Astrocyte of the cerebellum (primary cell): ENCODE measurements around the gene PTGS2.
"Not testable (repeated sequence)": the region's sequence is repeated elsewhere in the genome, so short reads cannot be mapped to it uniquely, and the experiment has no call there.

Experiments
- DNase-seq: peaks from one replicate; pipeline ENCODE4 v3.0.0-alpha.2; 2011; ENCODE audit warnings: low read depth
- H3K4me3 ChIP-seq: 2 replicates; pipeline ENCODE4 v1.5.1; 2011; ENCODE audit warnings: mild to moderate bottlenecking, low read depth, low read length, moderate library complexity
- CTCF ChIP-seq: IDR thresholded peaks from 2 replicates; pipeline ENCODE4 v1.5.1; 2012; ENCODE audit warnings: low read length, low read depth, moderate library complexity, mild to moderate bottlenecking; ENCODE audit errors: missing control alignments
- in situ Hi-C: cut with HindIII; loops from 2 replicates; pipeline ENCODE4 v1.10.0; 2017; ENCODE audit warnings: low sequenced_read_pairs

PTGS2 gene

GRCh38 chr1:186657481-186657880 lies 22.7 kb downstream of the PTGS2 start:
- TF ChIP-seq CTCF: no peak
- no peak for DNase-seq
- H3K4me3 ChIP-seq: no peak overlapping the region
- in situ Hi-C loops: no loop called here

- DNase-seq: no peak
- H3K4me3 ChIP-seq: no peak overlapping the region
- in situ Hi-C loops: no loop called here
- no peak for TF ChIP-seq CTCF
Measured at GRCh38 chr1:186655876-186656275, 24.3 kb downstream of the PTGS2 start.

GRCh38 chr1:186654741-186655140 lies 25.5 kb downstream of the PTGS2 start:
- no peak overlapping the region for H3K4me3 ChIP-seq
- TF ChIP-seq CTCF: no peak
- in situ Hi-C loops: no loop called here
- DNase-seq: no peak

- no peak for TF ChIP-seq CTCF
- no peak overlapping the region for H3K4me3 ChIP-seq
Measured at GRCh38 chr1:186653312-186653711, 26.9 kb downstream of the PTGS2 start.

GRCh38 chr1:186648613-186649012 lies 31.6 kb downstream of the PTGS2 start:
- H3K4me3 ChIP-seq: no peak overlapping the region
- in situ Hi-C loops: no loop called here
- no peak for DNase-seq
- TF ChIP-seq CTCF: no peak

More at GRCh38 chr1:186653312-186653711, 26.9 kb downstream of the PTGS2 start:
- no peak for DNase-seq
- in situ Hi-C loops: no loop called here

GRCh38 chr1:186647985-186648384 lies 32.2 kb downstream of the PTGS2 start:
- DNase-seq, H3K4me3 ChIP-seq, in situ Hi-C loops: not testable (repeated sequence)

GRCh38 chr1:186643614-186644013 lies 36.6 kb downstream of the PTGS2 start:
- in situ Hi-C loops: no loop called here
- TF ChIP-seq CTCF: no peak
- H3K4me3 ChIP-seq: no peak overlapping the region
- DNase-seq: no peak

GRCh38 chr1:186637567-186637966 lies 42.7 kb downstream of the PTGS2 start:
- H3K4me3 ChIP-seq, DNase-seq, in situ Hi-C loops: not testable (repeated sequence)
